Hematopoietic multipotent progenitor cell treated with erythropoietin and hydrocortisone succinate and interleukin-3 and kit ligand, for 15 days (in vitro differentiated cells): Measurements from ENCODE around the gene PGAP6.
"Not testable (repeated sequence)": the region's sequence is repeated elsewhere in the genome, so short reads cannot be mapped to it uniquely, and the experiment has no call there.

Source experiments
- DNase-seq: peaks from one replicate; pipeline ENCODE4 v3.0.0-alpha.2; 2015; ENCODE audit warnings: low spot score

Gene PGAP6

GRCh38 chr16:378113-378820 is 3.5 kb downstream of the PGAP6 start:
- DNase-seq = not testable (repeated sequence)

- DNase-seq = no peak
Measured at GRCh38 chr16:377419-377951, 4.3 kb downstream of the PGAP6 start.

- DNase-seq = no peak
Measured at GRCh38 chr16:376817-377418, 4.9 kb downstream of the PGAP6 start.

- DNase-seq = no peak
Measured at GRCh38 chr16:375927-376816, 5.6 kb downstream of the PGAP6 start.

DNA sequence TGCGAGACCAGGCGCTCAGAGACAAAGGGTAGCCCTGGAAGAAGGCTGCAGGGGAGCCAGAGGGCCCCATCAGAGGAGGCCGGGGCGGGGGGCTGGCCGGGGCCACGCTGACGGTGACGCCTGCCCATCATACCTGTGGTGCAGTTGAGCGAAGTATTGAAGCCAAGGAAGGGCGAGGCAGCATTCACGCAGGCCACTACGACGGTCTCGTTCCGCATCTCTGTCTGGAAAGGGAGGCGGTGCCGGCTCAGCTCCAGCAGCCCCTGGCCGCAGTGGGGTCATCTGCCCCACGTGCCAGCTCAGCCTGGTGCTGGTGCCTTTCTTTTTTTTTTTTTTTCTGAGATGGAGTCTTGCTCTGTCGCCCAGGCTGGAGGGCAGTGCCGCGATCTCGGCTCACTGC is 6.6 kb downstream of the PGAP6 start:
- no peak for DNase-seq

- DNase-seq = no peak
Measured at GRCh38 chr16:374616-374926, 7.2 kb downstream of the PGAP6 start.

- DNase-seq = no peak
Measured at GRCh38 chr16:373848-374615, 7.7 kb downstream of the PGAP6 start.

GRCh38 chr16:373020-373598 is 8.7 kb downstream of the PGAP6 start:
- no peak for DNase-seq

- DNase-seq = no peak
Measured at GRCh38 chr16:372302-372983, 9.3 kb downstream of the PGAP6 start.

GRCh38 chr16:371515-372301 is 10.1 kb downstream of the PGAP6 start:
- DNase-seq = no peak

- no peak for DNase-seq
Measured at GRCh38 chr16:370979-371514, 10.7 kb downstream of the PGAP6 start.

DNA sequence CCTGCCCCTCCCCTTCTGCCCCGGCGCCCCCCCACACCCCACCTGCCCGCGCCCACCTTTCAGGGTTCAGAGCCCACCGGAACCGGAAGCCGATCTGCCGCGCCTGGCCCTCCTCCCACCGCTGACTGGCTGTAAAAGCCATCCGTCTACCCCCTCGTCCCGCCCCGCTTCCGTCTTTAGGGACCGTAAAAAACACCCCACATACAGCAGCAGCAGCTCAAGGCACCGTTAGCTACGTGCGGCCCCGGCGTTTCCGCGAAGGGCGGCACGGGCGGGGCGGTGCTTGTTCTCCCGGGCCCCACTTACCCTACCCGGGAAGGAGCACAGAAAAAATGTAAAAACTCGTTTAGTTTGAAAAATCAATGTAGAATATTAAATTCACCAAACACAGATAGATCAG is 11.3 kb downstream of the PGAP6 start, which contains the start of gene MRPL28:
Gene MRPL28 (minus strand): TSS at position 96 of the 400 bp plus-strand sequence. CDS start 320 bp downstream, outside the sequence.
- DNase-seq = peak; percentile 95

- DNase-seq = no peak
Measured at GRCh38 chr16:369866-370436, 11.8 kb downstream of the PGAP6 start.

GRCh38 chr16:369275-369865 is 12.4 kb downstream of the PGAP6 start:
- no peak for DNase-seq

GRCh38 chr16:368388-369158 is 13.2 kb downstream of the PGAP6 start:
- DNase-seq = no peak

DNA sequence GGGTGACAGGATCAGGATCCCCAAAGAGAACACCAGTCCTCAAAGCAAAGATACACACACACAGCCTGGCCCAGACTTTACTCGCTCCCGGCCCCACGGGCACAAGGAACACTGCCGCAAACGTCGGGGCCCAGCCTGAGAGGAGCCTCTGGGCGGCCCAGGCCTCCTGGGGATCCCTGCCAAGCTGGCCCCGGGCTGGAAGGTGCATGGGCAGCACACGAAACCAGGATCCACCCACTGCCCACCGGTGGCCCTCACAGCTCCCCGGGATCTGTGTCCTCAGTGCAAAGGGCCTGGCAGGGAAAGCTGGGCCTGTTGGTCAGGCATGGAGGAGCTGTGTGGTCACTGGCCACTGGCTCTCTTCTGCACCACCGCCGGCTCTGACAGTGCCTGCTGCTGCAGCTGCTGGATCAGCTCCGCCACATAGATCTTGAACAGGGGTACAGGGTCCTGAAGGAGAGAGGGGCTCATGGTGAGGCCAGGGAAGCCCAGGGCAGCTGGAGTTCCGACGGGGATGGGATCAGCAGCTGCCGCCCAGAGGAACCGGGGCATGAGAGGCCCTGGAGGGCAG is 14.4 kb downstream of the PGAP6 start:
- no peak for DNase-seq

DNA sequence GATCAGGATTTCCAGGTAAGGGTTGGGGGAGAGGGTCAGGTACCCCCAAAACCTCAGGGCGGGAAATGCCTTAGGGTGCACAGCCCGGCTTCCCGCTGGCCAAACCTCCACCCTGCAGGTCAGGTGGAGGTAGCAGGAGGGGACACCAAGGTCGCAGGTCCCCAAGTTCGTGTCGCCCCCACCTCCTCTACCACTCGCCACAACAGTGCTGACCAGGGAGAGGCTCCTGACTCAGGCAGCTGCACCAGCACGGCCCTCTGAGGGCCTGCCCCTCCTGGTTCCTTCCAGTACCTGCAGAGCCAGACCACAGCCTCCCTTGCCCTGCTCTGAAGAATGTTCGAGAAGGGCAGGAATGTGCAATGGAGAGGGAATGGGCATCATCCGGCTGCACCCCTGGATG is 15.3 kb downstream of the PGAP6 start:
- DNase-seq = no peak
